H9 (cell line): ENCODE results near the gene LOXL1. TPM values are rescaled to one million over a fixed set of nuclear protein-coding genes. Genes with fewer than 3 reads are reported as not detected.
A peak's percentile ranks its signal among the peaks of the same experiment; 100 is the strongest.

Source experiments
- DNase-seq: peaks from one replicate; pipeline ENCODE4 v3.0.0-alpha.2; 2017
- H2AFZ ChIP-seq: one replicate; pipeline ENCODE4 v1.6.1; 2013; ENCODE audit warnings: mild to moderate bottlenecking, low read length, control low read depth, moderate library complexity
- H2AK5ac ChIP-seq: 2 replicates; pipeline ENCODE4 v1.6.1; 2013; ENCODE audit warnings: low read length, control low read depth, mixed read lengths; ENCODE audit not compliant: insufficient read length
- H2BK120ac ChIP-seq: one replicate; pipeline ENCODE4 v1.6.1; 2013; ENCODE audit warnings: low read depth, mild to moderate bottlenecking, low read length, control low read depth, inconsistent platforms; ENCODE audit not compliant: poor library complexity, severe bottlenecking
- H2BK12ac ChIP-seq: 2 replicates; pipeline ENCODE4 v1.6.1; 2013; ENCODE audit warnings: low read length, control low read depth, mixed read lengths, low read depth; ENCODE audit not compliant: insufficient read length
- H2BK15ac ChIP-seq: 2 replicates; pipeline ENCODE4 v1.6.1; 2013; ENCODE audit warnings: low read depth, low read length, control low read depth
- H2BK20ac ChIP-seq: one replicate; pipeline ENCODE4 v1.6.1; 2013; ENCODE audit warnings: low read depth, mild to moderate bottlenecking, low read length, control low read depth, inconsistent platforms; ENCODE audit not compliant: poor library complexity, severe bottlenecking
- H2BK5ac ChIP-seq: 2 replicates; pipeline ENCODE4 v1.6.1; 2013; ENCODE audit warnings: low read length, control low read depth, mixed read lengths; ENCODE audit not compliant: insufficient read length
- H3K14ac ChIP-seq: 2 replicates; pipeline ENCODE4 v1.6.1; 2013; ENCODE audit warnings: low read length, control low read depth; ENCODE audit not compliant: insufficient read depth
- H3K18ac ChIP-seq: 2 replicates; pipeline ENCODE4 v1.6.1; 2013; ENCODE audit warnings: low read depth, mild to moderate bottlenecking, mixed read lengths, low read length, control low read depth; ENCODE audit not compliant: insufficient read length
- H3K23ac ChIP-seq: 2 replicates; pipeline ENCODE4 v1.6.1; 2013; ENCODE audit warnings: low read length, control low read depth, mixed read lengths, low read depth; ENCODE audit not compliant: insufficient read length
- H3K23me2 ChIP-seq: 2 replicates; pipeline ENCODE4 v1.6.1; 2013; ENCODE audit warnings: low read depth, mild to moderate bottlenecking, mixed read lengths, low read length, control low read depth; ENCODE audit not compliant: insufficient read length, poor library complexity, severe bottlenecking
- H3K27ac ChIP-seq: 2 replicates; pipeline ENCODE4 v1.5.1; 2013; ENCODE audit warnings: low read length, control low read depth, mixed read lengths, low read depth; ENCODE audit not compliant: insufficient read length
- H3K27me3 ChIP-seq: 2 replicates; pipeline ENCODE4 v1.6.1; 2013; ENCODE audit warnings: low read length, control low read depth, inconsistent platforms; ENCODE audit not compliant: insufficient read depth
- H3K4ac ChIP-seq: 2 replicates; pipeline ENCODE4 v1.6.1; 2013; ENCODE audit warnings: low read depth, mild to moderate bottlenecking, control low read depth, inconsistent platforms, low read length, moderate library complexity
- H3K4me1 ChIP-seq: 2 replicates; pipeline ENCODE4 v1.6.1; 2013; ENCODE audit warnings: low read length, control low read depth, inconsistent platforms; ENCODE audit not compliant: insufficient read depth
- H3K4me2 ChIP-seq: 2 replicates; pipeline ENCODE4 v1.6.1; 2013; ENCODE audit warnings: low read length, control low read depth, mixed read lengths; ENCODE audit not compliant: insufficient read length, insufficient read depth
- H3K56ac ChIP-seq: 2 replicates; pipeline ENCODE4 v1.6.1; 2013; ENCODE audit warnings: low read depth, mild to moderate bottlenecking, mixed read lengths, low read length, control low read depth; ENCODE audit not compliant: insufficient read length
- H3K79me1 ChIP-seq: 2 replicates; pipeline ENCODE4 v1.6.1; 2013; ENCODE audit warnings: low read depth, mild to moderate bottlenecking, moderate library complexity, low read length, control low read depth, inconsistent platforms; ENCODE audit not compliant: insufficient read depth, poor library complexity, severe bottlenecking
- H3K79me2 ChIP-seq: 2 replicates; pipeline ENCODE4 v1.6.1; 2013; ENCODE audit warnings: low read length, control low read depth, inconsistent platforms; ENCODE audit not compliant: insufficient read depth
- H3K9ac ChIP-seq: 2 replicates; pipeline ENCODE4 v1.6.1; 2013; ENCODE audit warnings: low read length, control low read depth, mixed read lengths; ENCODE audit not compliant: insufficient read length; ENCODE audit errors: extremely low read depth
- H3K9me3 ChIP-seq: one replicate; pipeline ENCODE4 v1.6.1; 2013; ENCODE audit warnings: low read depth, low read length, inconsistent platforms; ENCODE audit not compliant: control insufficient read depth
- H3T11ph ChIP-seq: one replicate; pipeline ENCODE4 v1.6.1; 2013; ENCODE audit warnings: mild to moderate bottlenecking, low read length, control low read depth, inconsistent platforms
- H4K20me1 ChIP-seq: one replicate; pipeline ENCODE4 v1.6.1; 2013; ENCODE audit not compliant: control insufficient read depth, insufficient read length, insufficient read depth
- H4K5ac ChIP-seq: 2 replicates; pipeline ENCODE4 v1.6.1; 2013; ENCODE audit warnings: low read depth, mild to moderate bottlenecking, mixed read lengths, low read length, control low read depth; ENCODE audit not compliant: insufficient read length
- H4K8ac ChIP-seq: replicated peaks from 2 replicates; pipeline ENCODE4 v1.6.1; 2013; ENCODE audit warnings: low read length, control low read depth, mixed read lengths, low read depth; ENCODE audit not compliant: insufficient read length
- H4K91ac ChIP-seq: 2 replicates; pipeline ENCODE4 v1.6.1; 2013; ENCODE audit warnings: low read depth, mild to moderate bottlenecking, moderate library complexity, mixed read lengths, low read length, control low read depth; ENCODE audit not compliant: insufficient read length
- H3K27ac Mint-ChIP-seq, 3 experiments: 2 replicates in 2 of 3; 3 replicates in 1 of 3; pipeline ENCODE4 v1.8.0; 2020 to 2021; ENCODE audit warnings: mixed read lengths in 3 of 3, mild to moderate bottlenecking in 1 of 3, moderate library complexity in 1 of 3
- H3K27me3 Mint-ChIP-seq: 2 replicates; pipeline ENCODE4 v1.8.0; 2021; ENCODE audit warnings: low read depth, mild to moderate bottlenecking, moderate library complexity, mixed read lengths
- H3K36me3 Mint-ChIP-seq, 3 experiments: 2 replicates in 2 of 3; 3 replicates in 1 of 3; pipeline ENCODE4 v1.8.0; 2020 to 2021; ENCODE audit warnings: low read depth in 3 of 3, mixed read lengths in 3 of 3; ENCODE audit not compliant: insufficient read depth in 1 of 3
- H3K4me1 Mint-ChIP-seq, 2 experiments: 2 replicates each; pipeline ENCODE4 v1.8.0; 2020; ENCODE audit warnings: mixed read lengths in 2 of 2
- H3K4me3 Mint-ChIP-seq, 2 experiments: 2 replicates in 1 of 2; 3 replicates in 1 of 2; pipeline ENCODE4 v1.8.0; 2020 to 2021; ENCODE audit warnings: mild to moderate bottlenecking in 2 of 2, mixed read lengths in 2 of 2, moderate library complexity in 1 of 2
- H3K9me3 Mint-ChIP-seq, 2 experiments: 2 replicates in 1 of 2; 3 replicates in 1 of 2; pipeline ENCODE4 v1.8.0; 2020; ENCODE audit warnings: mild to moderate bottlenecking in 2 of 2, mixed read lengths in 2 of 2, moderate library complexity in 1 of 2
- WGBS: extraction: QIAGEN DNeasy Blood & Tissue Kit; methylation state at CpG from one replicate; pipeline ENCODE4 v1.1.7; 2013; ENCODE audit warnings: missing lambda C conversion rate, low lambda C conversion rate, mixed read lengths; ENCODE audit not compliant: insufficient read length; ENCODE audit errors: extremely low coverage; 5-methylcytosine and 5-hydroxymethylcytosine counted together
- total RNA-seq: library from RNA; stranded (reverse); gene quantifications from 2 replicates; pipeline ENCODE4 v1.2.1, GENCODE V29; 2021
- TF ChIP-seq, protein P1 (sequence below): fragments of 200-600 bp; sonication (generic); conservative IDR thresholded peaks from 3 replicates; pipeline ENCODE4 v1.8.0; 2021; ENCODE audit warnings: antibody characterized with exemption, mild to moderate bottlenecking

LOXL1 gene
- total RNA-seq, 1 experiment from 2014 or later, result 9.1 TPM

DNA sequence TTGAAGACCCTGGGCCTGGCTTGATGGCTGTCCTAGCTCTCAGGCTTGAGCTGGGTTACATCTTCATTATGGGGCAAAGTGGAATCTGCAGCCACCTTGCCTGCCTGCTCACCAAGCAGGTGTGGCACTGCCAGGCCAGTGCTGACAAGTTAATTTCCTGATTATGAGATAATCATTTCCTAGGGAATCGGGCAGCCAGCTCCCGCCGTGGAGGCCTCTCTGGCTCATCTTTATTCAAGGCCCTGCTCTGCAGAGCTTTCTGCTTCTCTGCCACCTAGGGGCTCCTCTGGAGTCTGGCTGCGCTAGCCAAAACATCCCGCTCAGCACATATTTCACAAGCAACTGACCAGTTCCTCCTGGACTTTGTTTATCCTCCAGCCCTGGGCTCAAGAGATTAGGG, 9.9 kb downstream of the LOXL1 start:
- Histone ChIP-seq H3K23ac (no peak overlapping the region), H2BK20ac (no peak overlapping the region), H4K20me1 (no peaks in the 10 kb centered on the region), H2BK15ac (no peak overlapping the region), H3K9ac (no peak overlapping the region), H2BK5ac (no peak overlapping the region), H3K79me2 (no peaks in the 10 kb centered on the region), H3K18ac (no peak overlapping the region), H2AFZ (no peak overlapping the region), H3K4ac (no peak overlapping the region), H3K27me3 (no peaks in the 10 kb centered on the region), H2BK120ac (no peak overlapping the region), H3K27ac (no peak overlapping the region), H3K4me1 (no peaks in the 10 kb centered on the region), H4K5ac (no peak overlapping the region), H4K8ac (no peak overlapping the region), H3K4me2 (no peak overlapping the region), H3K9me3 (no peaks in the 10 kb centered on the region), H3T11ph (no peak overlapping the region), H3K14ac (no peak overlapping the region), H2AK5ac (no peak overlapping the region), H4K91ac (no peak overlapping the region), H3K23me2 (no peaks in the 10 kb centered on the region), H2BK12ac (no peak overlapping the region), H3K56ac (no peak overlapping the region), H3K79me1 (no peaks in the 10 kb centered on the region)
- H3K36me3 Mint-ChIP-seq, result no peaks in the 10 kb centered on the region
- no peak overlapping the region for H3K4me3 Mint-ChIP-seq
- no peaks in the 10 kb centered on the region for H3K9me3 Mint-ChIP-seq
- DNase-seq, result no peak
- H3K4me1 Mint-ChIP-seq, result peaks cover 16 to 23% of the 10 kb centered on the region in 2 experiments
- H3K27ac Mint-ChIP-seq, result peak overlapping the region in 1 of 3 experiments; percentile 35; a peak in 2 of 7 replicates
- TF ChIP-seq, protein P1, sequence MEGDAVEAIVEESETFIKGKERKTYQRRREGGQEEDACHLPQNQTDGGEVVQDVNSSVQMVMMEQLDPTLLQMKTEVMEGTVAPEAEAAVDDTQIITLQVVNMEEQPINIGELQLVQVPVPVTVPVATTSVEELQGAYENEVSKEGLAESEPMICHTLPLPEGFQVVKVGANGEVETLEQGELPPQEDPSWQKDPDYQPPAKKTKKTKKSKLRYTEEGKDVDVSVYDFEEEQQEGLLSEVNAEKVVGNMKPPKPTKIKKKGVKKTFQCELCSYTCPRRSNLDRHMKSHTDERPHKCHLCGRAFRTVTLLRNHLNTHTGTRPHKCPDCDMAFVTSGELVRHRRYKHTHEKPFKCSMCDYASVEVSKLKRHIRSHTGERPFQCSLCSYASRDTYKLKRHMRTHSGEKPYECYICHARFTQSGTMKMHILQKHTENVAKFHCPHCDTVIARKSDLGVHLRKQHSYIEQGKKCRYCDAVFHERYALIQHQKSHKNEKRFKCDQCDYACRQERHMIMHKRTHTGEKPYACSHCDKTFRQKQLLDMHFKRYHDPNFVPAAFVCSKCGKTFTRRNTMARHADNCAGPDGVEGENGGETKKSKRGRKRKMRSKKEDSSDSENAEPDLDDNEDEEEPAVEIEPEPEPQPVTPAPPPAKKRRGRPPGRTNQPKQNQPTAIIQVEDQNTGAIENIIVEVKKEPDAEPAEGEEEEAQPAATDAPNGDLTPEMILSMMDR, result peak; percentile 30; the same call in 1 of the 3 replicates
- peaks cover 3% of the 10 kb centered on the region for H3K27me3 Mint-ChIP-seq
- no CpG with 5 or more reads among the region's 5 CpGs for WGBS
